ENCODE measurements around the gene VSTM2B.

DNA sequence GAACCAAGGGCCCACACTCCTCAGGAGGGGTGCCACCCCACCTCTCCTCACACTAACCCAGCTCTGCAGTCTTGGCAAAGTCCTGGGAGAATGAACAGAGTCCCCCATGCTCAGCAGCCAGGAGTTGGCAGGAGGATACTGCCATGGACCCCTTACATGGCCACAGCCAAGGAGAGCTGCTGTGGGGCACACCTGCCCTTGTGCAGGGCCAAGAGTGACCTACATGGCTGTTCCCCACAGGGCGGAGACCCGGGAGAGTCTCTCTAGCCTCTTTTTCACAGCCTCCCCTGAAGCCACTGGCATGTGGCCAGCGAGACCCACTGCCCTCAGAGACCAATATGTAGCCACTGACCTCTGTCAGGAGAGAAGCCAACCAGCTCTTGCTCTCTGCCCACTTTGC is 45.9 kb upstream of the VSTM2B start:
- TF ChIP-seq, protein P1, sequence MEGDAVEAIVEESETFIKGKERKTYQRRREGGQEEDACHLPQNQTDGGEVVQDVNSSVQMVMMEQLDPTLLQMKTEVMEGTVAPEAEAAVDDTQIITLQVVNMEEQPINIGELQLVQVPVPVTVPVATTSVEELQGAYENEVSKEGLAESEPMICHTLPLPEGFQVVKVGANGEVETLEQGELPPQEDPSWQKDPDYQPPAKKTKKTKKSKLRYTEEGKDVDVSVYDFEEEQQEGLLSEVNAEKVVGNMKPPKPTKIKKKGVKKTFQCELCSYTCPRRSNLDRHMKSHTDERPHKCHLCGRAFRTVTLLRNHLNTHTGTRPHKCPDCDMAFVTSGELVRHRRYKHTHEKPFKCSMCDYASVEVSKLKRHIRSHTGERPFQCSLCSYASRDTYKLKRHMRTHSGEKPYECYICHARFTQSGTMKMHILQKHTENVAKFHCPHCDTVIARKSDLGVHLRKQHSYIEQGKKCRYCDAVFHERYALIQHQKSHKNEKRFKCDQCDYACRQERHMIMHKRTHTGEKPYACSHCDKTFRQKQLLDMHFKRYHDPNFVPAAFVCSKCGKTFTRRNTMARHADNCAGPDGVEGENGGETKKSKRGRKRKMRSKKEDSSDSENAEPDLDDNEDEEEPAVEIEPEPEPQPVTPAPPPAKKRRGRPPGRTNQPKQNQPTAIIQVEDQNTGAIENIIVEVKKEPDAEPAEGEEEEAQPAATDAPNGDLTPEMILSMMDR (conservative IDR thresholded peaks at IDR 0.05), result no peak
- no peak for TF ChIP-seq EZH2 (IDR thresholded peaks at IDR 0.05; ENCODE audit: low read depth)
